Esophagus (tissue), 2 donors: Measurements from ENCODE around the gene LCN2. TPM values are rescaled to one million over a fixed set of nuclear protein-coding genes. Genes with fewer than 3 reads are reported as not detected.

Source experiments
- polyA plus RNA-seq, 2 donors: library from polyadenylated mRNA; stranded (reverse); fragments of 200-250 nt; gene quantifications; one replicate each; pipeline ENCODE4 v1.2.3, GENCODE V29; 2013
- donor health status: healthy with polysubstance abuse.
- donor health status: Bipolar disorder and iron deficiency.

Gene LCN2
- polyA plus RNA-seq, 2 donors, result 1,061 to 2,097 TPM

Other genes with a start within 250 kb of the LCN2 start
- 10 to 100 TPM; 21.8 to 23.6 TPM for gene ST6GALNAC6, start 249.8 kb upstream of the LCN2 start, polyA plus RNA-seq
- 10 to 100 TPM in 1 of 2 donors, 1 to 10 TPM in 1; 4.6 to 15.3 TPM for gene ST6GALNAC4, start 232.4 kb upstream of the LCN2 start, polyA plus RNA-seq
- 1 to 10 TPM; 2.7 to 4.8 TPM for gene PIP5KL1, start 218.7 kb upstream of the LCN2 start, polyA plus RNA-seq
- gene DPM2, start 211.6 kb upstream of the LCN2 start, polyA plus RNA-seq, result 10 to 100 TPM; 25.2 to 28.2 TPM
- 10 to 100 TPM; 34.3 to 53.1 TPM for gene EEIG1, start 168.5 kb upstream of the LCN2 start, polyA plus RNA-seq
- gene NAIF1, start 82.1 kb upstream of the LCN2 start, polyA plus RNA-seq, result 1 to 10 TPM; 6.1 to 6.9 TPM
- 1 to 10 TPM; 9.6 to 10.0 TPM for gene SLC25A25, start 81.2 kb upstream of the LCN2 start, polyA plus RNA-seq
- gene PTGES2, start 21.7 kb upstream of the LCN2 start, polyA plus RNA-seq, result 10 to 100 TPM; 59.0 to 59.4 TPM
- gene BBLN, start 10.8 kb downstream of the LCN2 start, polyA plus RNA-seq, result 100 to 1,000 TPM in 1 of 2 donors, 10 to 100 TPM in 1; 77.5 to 104 TPM
- gene CIZ1, start 42.1 kb downstream of the LCN2 start, polyA plus RNA-seq, result 10 to 100 TPM; 39.8 to 39.9 TPM
- 1 to 10 TPM; 2.4 to 4.6 TPM for gene DNM1, start 53.9 kb downstream of the LCN2 start, polyA plus RNA-seq
- gene GOLGA2, start 126.6 kb downstream of the LCN2 start, polyA plus RNA-seq, result 100 to 1,000 TPM in 1 of 2 donors, 10 to 100 TPM in 1; 63.3 to 114 TPM
- gene SWI5, start 126.8 kb downstream of the LCN2 start, polyA plus RNA-seq, result 10 to 100 TPM; 16.9 to 32.7 TPM
- gene TRUB2, start 173.0 kb downstream of the LCN2 start, polyA plus RNA-seq, result 10 to 100 TPM; 12.5 to 18.8 TPM
- 10 to 100 TPM; 63.2 to 73.6 TPM for gene COQ4, start 173.4 kb downstream of the LCN2 start, polyA plus RNA-seq
- gene SLC27A4, start 191.1 kb downstream of the LCN2 start, polyA plus RNA-seq, result 10 to 100 TPM; 65.2 to 69.2 TPM
- 10 to 100 TPM; 18.7 to 42.2 TPM for gene URM1, start 221.9 kb downstream of the LCN2 start, polyA plus RNA-seq